B cell (primary cell): ENCODE measurements around the gene PPP1R14C.

Experiments
- EZH2 ChIP-seq: IDR thresholded peaks from 2 replicates; pipeline ENCODE4 v1.6.1; 2012; ENCODE audit warnings: borderline replicate concordance, low read depth, mild to moderate bottlenecking, moderate library complexity, low read length; ENCODE audit not compliant: insufficient read depth, poor library complexity, severe bottlenecking
- TF ChIP-seq, protein P1 (sequence below): fragments of 200-600 bp; IDR thresholded peaks from one replicate; pipeline ENCODE4 v1.8.0; 2022; ENCODE audit warnings: antibody characterized with exemption, mild to moderate bottlenecking

DNA sequence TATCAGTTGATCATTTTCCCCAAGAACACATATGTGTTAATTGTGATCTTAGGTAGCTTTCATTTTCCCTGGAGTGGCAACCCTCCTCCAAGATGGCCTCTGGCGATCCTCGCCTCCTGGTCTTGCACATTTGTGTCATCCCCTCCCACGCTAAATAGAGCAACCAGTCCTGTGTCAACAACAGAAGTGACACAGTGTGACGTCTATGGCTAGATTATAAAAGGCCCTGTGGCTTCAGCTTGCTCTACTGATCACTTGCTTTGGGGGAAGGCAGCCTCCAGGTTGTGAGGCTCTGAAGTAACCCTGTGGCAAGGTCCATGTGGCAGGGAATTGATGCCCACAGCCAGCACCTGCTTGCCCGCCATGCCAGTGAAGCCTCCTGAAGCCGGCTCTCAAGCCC lies 30.6 kb upstream of the PPP1R14C start:
- TF ChIP-seq, protein P1, sequence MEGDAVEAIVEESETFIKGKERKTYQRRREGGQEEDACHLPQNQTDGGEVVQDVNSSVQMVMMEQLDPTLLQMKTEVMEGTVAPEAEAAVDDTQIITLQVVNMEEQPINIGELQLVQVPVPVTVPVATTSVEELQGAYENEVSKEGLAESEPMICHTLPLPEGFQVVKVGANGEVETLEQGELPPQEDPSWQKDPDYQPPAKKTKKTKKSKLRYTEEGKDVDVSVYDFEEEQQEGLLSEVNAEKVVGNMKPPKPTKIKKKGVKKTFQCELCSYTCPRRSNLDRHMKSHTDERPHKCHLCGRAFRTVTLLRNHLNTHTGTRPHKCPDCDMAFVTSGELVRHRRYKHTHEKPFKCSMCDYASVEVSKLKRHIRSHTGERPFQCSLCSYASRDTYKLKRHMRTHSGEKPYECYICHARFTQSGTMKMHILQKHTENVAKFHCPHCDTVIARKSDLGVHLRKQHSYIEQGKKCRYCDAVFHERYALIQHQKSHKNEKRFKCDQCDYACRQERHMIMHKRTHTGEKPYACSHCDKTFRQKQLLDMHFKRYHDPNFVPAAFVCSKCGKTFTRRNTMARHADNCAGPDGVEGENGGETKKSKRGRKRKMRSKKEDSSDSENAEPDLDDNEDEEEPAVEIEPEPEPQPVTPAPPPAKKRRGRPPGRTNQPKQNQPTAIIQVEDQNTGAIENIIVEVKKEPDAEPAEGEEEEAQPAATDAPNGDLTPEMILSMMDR: no peak
- no peak for TF ChIP-seq EZH2
